Measurements from ENCODE around the gene NKX2-4.
"Not testable (repeated sequence)": the region's sequence is repeated elsewhere in the genome, so short reads cannot be mapped to it uniquely, and the experiment has no call there.

The NKX2-4 gene

DNA sequence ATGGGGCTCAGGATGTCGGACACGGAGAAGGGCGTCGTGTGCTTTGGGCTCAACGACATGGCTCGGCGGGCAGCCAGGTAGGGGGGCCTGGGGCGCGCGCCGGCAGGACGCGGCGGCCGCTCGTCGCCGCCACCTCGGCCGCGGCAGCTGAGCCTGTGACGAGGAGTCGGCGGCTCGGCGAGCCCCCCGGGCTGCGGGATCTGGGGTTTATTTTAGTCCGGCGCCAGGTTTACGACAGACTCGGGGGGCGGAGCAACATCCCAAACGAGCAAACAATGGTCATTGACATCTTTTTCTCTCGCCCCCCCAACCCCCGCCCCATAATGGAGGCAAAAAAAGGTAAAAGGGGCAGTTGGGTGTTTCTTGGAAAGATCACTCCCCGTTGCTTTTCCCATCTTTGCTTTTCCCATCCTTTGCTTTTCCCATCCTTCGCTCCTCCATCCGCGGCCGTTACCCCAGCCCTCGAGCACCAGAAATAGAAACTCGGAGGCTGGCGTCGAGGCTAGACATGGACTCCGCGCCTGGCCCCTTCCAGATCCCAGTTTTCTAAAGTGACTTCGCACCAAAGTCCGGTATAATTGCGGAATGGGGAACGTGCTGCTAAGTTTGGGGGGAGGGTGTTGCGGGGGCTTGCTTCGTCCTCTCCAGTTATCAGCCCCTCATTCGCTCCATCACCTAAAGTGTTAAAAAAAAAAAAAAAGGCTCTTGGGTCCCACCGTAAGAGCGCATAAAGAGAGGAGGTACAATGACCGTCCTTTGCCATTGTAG, at the start of gene NKX2-4:
NKX2-4 (minus strand) TSS at position 186 of the 768 bp plus-strand sequence; CDS start at position 59, 127 bp downstream.
- no peak for DNase-seq

DNA sequence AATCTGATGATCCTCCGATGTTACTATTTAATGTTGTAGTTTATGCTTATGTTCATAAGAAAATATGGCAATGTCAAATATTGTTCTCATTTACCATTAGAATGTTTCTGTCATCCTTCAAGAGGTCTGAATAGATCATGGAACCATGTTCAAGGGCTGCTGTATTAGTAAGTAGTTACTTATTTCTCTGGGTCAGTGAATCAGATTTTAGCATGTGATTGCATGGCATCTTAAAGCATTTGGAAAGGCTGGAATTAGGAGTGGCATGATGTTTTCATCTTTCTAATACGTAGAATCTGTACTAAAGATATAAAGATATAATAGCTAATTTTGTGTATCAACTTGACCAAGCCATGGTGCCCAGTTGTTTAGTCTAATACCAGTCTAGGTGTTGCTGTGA, 40.5 kb upstream of the NKX2-4 start:
- DNase-seq, result no peak

DNA sequence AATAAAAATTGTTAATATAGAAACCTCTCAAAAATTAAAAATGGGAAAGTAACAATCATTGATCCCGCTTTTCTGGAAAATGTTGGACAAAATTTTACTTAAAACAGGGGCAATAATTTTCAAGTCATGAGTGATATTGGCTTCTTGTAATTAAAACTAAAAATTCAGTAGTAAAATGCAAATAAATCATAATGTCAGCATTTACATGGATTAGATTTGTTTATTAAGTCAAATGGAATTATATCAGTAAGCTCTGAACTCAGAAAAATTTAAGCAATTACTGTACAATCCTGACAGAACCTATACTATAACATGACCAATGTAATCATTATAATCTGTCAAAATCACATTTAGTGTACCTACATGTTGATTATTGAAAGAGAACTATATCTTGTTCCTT, 39.9 kb upstream of the NKX2-4 start:
- DNase-seq, result no peak

DNA sequence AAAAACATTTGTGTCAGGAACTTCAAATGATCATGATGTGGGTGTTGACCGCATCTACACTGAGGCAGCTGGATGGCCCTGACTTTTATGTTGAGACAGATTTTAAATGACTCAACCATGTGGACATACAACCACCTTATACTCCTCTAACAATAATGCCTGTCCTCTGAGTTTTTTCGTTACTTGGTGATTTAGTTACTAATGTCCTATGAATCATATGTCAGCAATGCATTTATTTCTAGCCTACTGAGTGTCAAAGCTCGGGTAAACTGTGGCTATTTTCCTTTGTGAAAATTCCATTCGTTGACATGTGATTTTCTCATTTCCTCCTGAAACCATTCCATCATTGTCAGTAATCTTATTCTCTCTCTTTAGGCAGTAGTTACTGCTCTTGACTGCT, 38.9 kb upstream of the NKX2-4 start:
- no peak for DNase-seq

DNA sequence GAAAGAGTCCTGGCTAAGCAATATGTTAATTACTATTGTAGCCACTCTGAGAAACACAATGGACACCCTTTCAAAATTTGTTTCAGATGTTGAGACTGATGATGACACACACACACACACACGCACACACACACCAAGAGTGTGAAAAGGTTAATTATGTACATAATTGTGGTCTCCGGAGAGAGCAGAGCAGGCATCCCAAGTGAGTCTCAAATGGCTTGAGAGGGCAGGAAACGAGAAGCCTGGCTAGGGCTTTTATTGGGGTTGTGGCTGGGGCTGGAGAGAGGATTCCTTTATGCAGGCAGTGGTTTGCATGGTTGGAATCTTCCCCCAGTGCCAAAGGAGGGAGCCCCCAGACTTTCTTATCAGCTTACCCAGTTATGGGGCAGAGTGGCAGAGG, 38.2 kb upstream of the NKX2-4 start:
- DNase-seq, result no peak

DNA sequence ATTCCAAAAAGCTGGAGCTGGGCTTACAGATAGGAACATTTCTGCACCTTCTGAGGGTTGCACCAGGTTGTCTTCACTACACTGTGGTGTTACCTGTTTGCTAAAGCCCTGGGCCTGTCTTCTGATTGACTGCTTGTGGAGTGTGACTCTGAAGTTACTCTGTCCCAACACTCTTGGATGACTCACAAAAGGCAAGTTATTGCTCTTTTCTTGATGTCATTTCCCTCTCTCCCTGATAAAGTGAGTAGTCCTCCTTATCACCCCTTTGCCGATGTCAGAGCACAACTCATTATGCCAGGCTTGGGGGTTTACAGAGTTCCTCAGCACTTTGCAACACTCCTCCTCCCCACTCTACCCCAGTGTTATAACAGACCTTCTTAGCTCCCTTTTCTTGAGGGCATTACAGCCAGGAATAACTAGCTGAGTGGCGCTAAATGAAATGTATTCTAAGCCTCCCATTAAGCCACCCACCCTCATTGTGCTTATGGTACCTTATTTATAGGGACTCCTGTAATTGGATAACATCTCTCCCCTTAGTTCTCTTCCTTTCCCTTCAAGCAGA, 36.1 kb upstream of the NKX2-4 start:
- no peak for DNase-seq

DNA sequence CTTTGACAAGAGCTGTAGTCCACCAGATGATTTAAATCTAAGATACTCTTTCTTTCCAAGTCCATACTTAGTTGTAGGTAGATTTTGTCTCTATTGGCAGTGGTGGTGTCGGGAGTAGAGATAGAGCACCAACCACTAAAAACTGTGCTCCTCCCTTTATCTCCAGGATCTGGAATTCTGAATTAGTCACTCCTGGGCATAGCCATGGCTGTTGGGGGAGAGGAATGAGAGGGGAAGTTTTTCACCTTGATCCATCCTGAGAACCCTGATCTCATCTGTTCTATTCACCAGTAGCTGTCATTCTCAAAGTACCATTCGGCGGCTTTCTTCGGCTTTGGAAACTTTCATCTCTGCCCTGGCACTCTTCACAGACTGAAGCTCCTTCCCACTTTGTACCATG, 35.6 kb upstream of the NKX2-4 start:
- no peak for DNase-seq

DNA sequence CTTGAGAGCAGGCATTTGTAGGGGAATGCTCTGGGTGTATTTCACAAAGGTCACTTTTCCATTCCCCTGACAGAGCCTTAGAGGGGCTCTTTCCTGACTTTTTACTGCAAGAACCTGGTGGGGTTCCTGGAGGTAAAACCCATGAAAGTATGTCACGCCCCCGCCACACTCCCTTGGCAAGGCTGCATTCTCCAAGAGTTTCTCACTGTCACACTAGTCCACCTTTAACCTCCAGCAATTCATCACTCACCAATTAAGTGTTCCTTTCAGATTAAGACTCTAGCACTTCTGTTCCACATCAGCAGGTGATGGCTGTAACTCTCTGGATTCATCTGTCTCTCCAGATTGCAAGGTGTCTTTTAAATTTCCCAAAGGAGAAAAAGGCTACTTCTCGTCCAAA, 32.7 kb upstream of the NKX2-4 start:
- DNase-seq, result no peak

GRCh38 chr20:21424846-21425245, 27.5 kb upstream of the NKX2-4 start:
- DNase-seq, result no peak

DNA sequence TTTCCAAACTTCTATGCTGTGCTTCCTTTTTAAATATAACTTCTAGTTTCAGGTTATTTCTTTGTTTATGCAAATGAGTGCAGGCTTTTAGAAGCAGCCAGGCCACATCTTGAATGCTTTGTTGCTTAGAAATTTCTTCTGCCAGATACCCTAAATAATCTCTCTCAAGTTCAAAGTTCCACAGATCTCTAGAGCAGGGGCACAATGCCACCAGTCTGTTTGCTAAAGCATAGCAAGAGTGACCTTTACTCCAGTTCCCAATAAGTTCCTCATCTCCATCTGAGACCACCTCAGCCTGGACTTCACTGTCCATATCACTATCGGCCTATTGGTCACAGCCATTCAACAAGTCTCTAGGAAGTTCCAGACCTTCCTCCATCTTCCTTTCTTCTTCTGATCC, 26.4 kb upstream of the NKX2-4 start:
- not testable (repeated sequence) for DNase-seq

GRCh38 chr20:21421601-21422236, 24.4 kb upstream of the NKX2-4 start:
- DNase-seq, result no peak

DNA sequence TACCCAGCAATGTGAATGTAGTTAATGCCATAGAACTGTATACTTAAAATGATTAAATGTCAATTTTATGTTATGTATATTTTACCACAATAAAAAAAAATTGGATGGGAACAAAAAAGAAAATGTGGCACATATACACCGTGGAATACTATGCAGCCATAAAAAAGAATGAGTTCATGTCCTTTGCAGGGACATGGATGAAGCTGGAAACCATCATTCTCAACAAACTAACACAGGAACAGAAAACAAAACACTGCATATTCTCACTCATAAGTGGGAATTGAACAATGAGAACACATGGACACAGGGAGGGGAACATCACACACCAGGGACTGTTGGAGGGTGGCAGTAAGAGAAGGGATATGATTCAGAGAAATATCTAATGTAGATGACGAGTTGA, 21.8 kb upstream of the NKX2-4 start:
- DNase-seq, result not testable (repeated sequence)

- not testable (repeated sequence) for DNase-seq
Measured at GRCh38 chr20:21413996-21414395, 16.7 kb upstream of the NKX2-4 start.

DNA sequence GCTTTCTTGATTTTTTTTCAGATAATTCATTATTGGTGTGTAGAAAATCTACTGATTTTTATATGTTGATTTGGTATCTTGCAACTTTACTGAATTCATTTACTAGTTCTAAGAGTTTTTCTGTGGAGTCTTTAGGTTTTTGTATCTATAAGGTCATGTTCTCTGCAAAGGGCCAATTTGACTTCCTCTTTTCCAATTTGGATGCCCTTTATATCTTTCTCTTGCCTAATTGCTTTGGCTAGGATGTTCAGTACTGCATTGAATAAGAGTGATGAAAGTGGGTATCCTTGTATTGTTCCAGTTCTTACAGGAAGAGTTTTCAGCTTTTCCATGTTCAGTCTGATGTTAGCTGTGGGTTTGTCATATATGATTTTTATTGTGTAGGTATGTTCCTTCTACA, 14.4 kb upstream of the NKX2-4 start:
- no peak for DNase-seq

- DNase-seq, result no peak
Measured at GRCh38 chr20:21399005-21399475, 1.7 kb upstream of the NKX2-4 start.

- DNase-seq, result no peak
Measured at GRCh38 chr20:21398109-21399004, 1.0 kb upstream of the NKX2-4 start.

DNA sequence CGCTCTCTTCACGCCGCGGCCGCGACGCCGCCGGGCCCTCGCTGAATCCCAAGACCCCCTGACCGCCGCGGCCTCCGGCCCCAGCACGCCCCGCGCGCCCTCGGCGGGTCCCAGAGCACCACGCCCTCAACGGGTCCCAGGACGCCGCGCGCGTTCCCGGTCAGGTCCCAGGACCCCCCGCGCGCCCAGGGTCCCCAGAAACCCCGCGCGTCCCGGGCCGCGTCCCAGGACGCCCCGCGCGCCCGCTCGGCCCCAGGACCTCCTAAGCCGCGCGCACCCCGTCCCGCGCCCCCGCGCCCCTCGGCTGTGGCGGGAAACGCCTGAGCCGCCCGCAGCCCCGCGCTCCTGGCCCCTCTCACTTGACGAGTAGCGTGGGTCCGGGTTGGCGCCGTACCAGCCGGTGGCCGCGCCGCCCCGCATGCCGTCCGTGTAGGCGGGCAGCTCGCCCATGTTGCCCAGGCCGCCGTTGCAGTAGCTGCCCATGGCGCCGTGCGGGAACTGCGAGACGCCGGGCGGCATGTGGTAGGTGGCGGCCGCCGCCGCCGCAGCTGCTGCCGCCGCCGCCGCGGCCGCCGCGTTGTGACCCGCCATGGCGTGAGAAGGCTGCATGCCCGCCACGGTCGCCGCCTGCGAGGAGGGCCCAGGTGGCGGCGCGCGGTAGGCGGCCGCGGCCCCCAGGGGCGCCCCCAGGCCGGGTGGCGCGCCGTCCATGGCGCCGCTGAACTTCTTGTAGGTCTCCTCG, 556 bp downstream of the NKX2-4 start:
- DNase-seq, result no peak

DNA sequence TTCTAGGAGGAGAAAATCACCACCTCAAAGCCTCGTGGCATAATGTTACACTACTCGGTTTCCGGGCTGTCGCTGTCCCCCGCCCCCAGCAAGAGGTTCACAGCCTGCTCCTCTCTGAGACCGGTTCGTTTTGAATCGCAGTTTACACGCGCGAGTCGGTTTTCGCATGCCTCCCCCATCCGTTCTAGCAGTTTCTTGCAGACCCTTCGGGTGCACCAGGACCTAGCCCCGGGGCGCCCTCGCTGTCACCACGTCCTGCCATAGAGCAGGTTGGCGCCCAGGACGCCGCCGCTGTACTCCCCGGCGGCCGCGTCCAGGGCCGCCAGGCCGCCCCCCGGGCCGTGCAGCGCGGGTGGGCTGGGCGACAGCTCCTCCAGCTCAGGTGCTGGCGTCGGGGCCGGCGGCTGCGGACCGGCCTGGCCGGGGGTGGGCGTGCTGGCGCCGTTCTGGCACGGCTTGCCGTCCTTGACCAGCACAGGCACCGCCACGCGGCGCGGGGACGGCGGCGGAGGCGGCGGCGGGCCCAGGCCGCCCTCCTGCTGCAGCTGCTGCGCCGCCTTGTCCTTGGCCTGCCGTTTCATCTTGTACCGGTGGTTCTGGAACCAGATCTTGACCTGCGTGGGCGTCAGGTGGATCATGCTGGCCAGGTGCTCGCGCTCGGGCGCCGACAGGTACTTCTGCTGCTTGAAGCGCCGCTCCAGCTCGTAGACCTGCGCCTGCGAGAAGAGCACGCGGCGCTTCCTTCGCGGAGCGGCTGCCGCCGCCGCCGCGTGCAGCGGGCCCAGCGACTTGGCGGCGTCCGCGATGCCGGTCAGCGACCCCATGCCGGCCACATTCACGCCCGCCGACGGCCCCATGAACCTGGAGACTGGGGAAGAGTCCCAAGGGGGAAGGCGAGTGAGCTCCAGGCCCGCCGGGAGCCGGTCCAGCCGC, 1.4 kb downstream of the NKX2-4 start:
- no peak for DNase-seq

- no peak for DNase-seq
Measured at GRCh38 chr20:21395051-21395665, 2.2 kb downstream of the NKX2-4 start.

- no peak for DNase-seq
Measured at GRCh38 chr20:21394551-21394950, 2.8 kb downstream of the NKX2-4 start.

Measured in NCI-H1048 (cell line).